ENCODE results near the gene NCBP3. TPM values are rescaled to one million over a fixed set of nuclear protein-coding genes. Genes with fewer than 3 reads are reported as not detected.
A peak's percentile ranks its signal among the peaks of the same experiment; 100 is the strongest.

NCBP3 gene
- total and polyA plus RNA-seq, 9 of the 15 experiments (the other 6 are each of a cell fraction or from before 2014, with no cell fraction given): 3.1 to 25.5 (median 20.5) TPM

GRCh38 chr17:3843935-3844516 is 2.0 kb downstream of the NCBP3 start (continued):
- TF ChIP-seq REST (IDR thresholded peaks at IDR 0.05; ENCODE audit: borderline replicate concordance) (peak; percentile 25; the same call in 1 of the 2 replicates), REST (CRISPR knock-in tag; IDR thresholded peaks at IDR 0.05; ENCODE audit: low read depth) (no peak), SPI1 (IDR thresholded peaks at IDR 0.05; ENCODE audit: borderline replicate concordance, low read depth, low read length) (no peak), RCOR1 (IDR thresholded peaks at IDR 0.05; ENCODE audit: borderline replicate concordance in 1 of 2, low read depth in 2 of 2, low read length in 2 of 2) (no peak), ZFPM2 (CRISPR knock-in tag; IDR thresholded peaks at IDR 0.05) (no peak), RB1 (IDR thresholded peaks at IDR 0.05; ENCODE audit: low read depth) (0 out of 2 replicates have a peak, but pooled peaks have one; percentile 26), CBX8 (IDR thresholded peaks at IDR 0.05; ENCODE audit: borderline replicate concordance, extremely low read depth, low read depth, low read length, poor library complexity, severe bottlenecking) (no peak), ZNF785 (CRISPR knock-in tag; IDR thresholded peaks at IDR 0.05) (no peak), CTCF (IDR thresholded peaks at IDR 0.05 in 2 of 3, conservative IDR thresholded peaks at IDR 0.05 in 1 of 3; ENCODE audit: insufficient read depth in 2 of 3, low read depth in 1 of 3, low read length in 3 of 3) (peak; percentile 63 to 74 (median 68)), RAD21 (CRISPR knock-in tag; conservative IDR thresholded peaks at IDR 0.05 in 1 of 2, IDR thresholded peaks at IDR 0.05 in 1 of 2) (peak; percentile 22 to 46; a peak in 3 of 4 replicates)
